HG02884 (cell line): ENCODE results near the gene EPHA3.

Source experiments
- ATAC-seq: cut with Tn5 transposase; IDR thresholded peaks from one replicate; pipeline ENCODE4 v1.9.1; 2021; ENCODE audit warnings: mild to moderate bottlenecking, moderate library complexity; ENCODE audit not compliant: unreplicated experiment

The EPHA3 gene

DNA sequence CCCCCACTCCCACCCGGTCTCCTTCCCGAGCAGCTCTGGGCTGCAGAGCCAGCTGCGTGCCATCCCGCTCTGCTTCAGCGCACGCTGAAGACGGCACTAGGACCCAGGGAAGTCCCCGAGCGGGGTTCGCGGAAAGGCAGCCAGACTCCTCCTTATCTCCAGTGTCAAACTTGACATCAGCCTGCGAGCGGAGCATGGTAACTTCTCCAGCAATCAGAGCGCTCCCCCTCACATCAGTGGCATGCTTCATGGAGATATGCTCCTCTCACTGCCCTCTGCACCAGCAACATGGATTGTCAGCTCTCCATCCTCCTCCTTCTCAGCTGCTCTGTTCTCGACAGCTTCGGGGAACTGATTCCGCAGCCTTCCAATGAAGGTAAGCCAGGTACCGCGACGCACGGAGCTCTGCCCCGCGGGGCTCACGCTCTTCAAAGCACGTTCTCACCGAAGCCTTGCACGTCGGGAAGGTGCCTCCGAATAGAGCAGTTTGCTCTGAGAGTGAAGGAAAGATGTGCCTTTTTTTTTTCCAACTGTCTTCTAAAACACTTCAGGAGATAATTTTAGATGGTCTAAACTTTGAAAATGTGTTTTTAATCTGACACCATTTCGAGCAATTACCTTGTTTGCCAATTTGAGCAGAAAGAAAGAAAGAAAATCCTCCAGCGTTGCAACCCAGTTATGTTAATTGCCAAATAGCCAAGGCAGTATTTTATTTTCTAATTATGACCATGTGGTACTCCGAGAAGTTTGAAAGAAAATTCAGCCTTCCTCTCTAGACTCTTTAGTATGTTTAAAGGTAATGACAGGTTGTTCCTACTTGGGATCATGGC is at the start of gene EPHA3:
Gene EPHA3, plus strand, starts transcription at position 161 of the 830 bp plus-strand sequence. Its CDS starts 128 bp downstream, at position 289.
- peak; percentile 95 for ATAC-seq

DNA sequence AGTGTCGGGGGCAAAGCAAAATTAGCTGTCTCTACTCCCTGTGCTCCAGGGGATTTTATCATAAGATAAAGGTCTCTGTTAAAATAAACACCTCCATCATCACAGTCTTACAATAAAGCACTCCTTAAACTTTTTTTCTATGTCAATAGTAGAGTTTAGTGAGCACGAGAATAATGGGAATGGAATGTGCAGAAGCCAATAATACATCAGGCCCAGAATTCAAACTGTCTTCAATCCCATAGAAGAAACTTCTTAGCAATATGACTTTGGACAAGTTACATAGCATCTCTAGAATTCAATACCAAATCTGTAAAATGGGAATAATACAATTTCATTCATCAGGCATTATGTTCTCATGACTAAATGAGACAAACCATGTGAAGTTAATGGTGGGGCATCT is 49.0 kb upstream of the EPHA3 start:
- no peak for ATAC-seq

DNA sequence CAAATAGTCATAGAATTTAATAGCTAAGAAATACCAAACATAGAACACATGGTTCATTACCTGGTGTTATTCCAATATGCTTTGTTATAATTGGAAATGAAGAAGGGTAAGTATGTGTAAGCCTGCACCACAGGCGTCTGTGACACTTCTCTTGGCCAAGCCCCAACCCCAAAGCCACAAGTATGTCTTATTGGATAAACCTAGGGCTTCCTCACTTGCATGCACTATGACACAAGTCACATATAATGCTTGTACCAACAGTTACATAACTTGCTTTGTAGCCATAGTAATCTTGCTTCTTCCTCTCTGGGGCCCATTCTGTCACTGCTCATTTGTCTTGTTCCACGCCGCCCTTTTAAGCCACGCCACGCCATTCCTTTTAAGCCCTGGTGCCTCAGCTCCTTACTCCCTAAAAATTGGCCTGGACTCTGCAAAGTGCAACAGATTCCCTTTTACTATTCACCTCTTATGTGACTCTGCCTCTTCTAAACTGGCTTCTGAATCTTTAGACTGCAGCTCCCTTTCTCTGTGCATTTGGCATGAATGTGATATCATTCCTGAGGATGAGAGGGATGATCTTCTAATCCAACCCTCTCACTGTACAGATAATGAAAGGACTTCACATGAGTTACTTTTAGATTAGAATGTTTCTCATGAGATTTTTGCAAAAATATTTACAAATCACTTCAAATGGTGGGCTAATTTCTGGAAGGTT is 48.1 kb upstream of the EPHA3 start:
- no peak for ATAC-seq

GRCh38 chr3:89061259-89061658 is 46.2 kb upstream of the EPHA3 start:
- no peak for ATAC-seq

- no peak for ATAC-seq
Observed at GRCh38 chr3:89067736-89068135, 39.7 kb upstream of the EPHA3 start.

GRCh38 chr3:89072642-89073041 is 34.8 kb upstream of the EPHA3 start:
- ATAC-seq, result no peak

DNA sequence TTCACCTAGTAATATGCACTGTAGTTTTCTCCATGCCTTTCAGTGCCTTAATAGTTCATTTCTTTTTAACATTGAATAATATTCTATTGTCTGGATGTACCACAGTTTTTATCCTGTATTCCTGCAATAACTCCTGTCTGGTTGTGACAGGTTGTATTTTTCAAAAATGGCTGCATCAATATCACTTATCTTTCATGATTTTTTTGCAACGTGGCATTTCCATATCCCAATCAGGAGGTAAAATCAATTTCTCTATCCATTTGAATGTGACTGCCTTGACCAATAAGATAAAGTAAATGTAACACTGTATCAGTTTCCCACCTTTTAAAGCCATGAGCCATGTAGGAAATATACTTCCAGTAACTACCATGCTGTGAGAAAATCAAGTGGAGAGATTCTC is 27.5 kb upstream of the EPHA3 start:
- no peak for ATAC-seq

DNA sequence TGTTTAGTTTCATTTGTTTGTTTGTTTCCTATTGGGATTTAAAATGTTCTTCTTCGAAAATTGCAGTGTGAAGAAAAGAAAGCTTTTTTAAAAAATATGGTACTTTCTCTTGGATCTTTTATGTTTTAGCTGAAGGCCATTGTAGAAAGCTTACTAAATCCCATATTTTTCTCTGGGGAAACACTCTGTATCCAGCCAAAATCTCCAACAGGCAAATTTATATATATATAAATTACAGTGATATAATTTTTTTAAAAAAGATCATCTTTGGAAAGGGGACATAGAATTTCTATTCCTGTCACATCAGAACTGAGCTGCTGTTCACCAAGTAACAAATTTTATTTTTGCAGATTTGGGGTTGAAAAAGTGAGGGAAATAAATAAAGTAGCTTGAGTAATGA is 19.6 kb upstream of the EPHA3 start:
- ATAC-seq, result no peak

DNA sequence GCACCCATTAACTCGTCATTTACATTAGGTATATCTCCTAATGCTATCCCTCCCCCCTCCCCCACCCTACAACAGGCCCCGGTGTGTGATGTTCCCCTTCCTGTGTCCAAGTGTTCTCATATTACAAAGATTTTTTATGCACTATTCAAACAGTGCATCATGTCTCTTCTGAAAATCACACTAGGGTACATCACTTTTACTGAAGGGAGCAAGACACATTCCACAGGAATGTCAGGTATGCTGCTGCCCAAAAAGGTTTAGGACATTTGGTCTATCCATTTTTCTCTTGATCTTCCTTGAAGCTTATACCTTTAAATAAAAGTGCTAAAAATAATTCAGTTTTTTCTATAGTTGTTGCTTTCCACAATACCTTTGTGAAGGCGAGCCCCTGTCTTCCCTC is 9.2 kb upstream of the EPHA3 start:
- ATAC-seq, result no peak

GRCh38 chr3:89098964-89099585 is 8.3 kb upstream of the EPHA3 start:
- ATAC-seq, result peak; percentile 97

DNA sequence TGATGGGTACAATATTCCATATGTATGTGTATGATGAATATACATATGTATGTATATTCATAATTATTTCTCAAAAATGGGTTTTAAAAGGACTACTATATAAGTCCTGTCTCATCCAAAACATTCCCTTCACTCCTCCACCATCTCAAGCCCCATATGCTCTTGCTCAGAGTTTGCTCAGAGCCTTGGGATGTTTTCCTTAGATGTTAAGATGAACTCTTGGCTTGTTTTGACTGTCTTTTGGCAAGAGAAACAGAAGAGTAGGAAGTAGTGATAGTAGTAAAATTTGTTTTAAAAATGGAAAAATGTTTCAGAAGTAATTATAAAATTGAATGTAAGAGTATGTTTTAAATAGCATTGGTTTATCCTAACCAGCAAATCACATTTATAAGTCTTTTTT is 6.2 kb upstream of the EPHA3 start:
- ATAC-seq, result no peak

- no peak for ATAC-seq
Observed at GRCh38 chr3:89101921-89102320, 5.5 kb upstream of the EPHA3 start.

- no peak for ATAC-seq
Observed at GRCh38 chr3:89104499-89104898, 2.9 kb upstream of the EPHA3 start.

GRCh38 chr3:89105503-89105902 is 1.9 kb upstream of the EPHA3 start:
- no peak for ATAC-seq

DNA sequence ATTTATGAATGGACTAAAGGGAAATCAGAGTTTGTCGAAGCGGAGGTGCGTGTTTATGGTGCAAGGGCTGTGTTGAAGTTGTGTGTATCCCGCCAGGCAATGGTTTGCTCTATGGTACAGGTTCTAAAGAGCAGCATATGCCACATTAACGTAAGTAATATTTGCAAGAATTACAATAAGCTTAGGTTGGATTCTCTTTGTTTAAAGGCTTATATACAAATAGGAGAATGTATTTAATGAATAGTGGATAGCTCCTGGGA is 800 bp downstream of the EPHA3 start:
- no peak for ATAC-seq

DNA sequence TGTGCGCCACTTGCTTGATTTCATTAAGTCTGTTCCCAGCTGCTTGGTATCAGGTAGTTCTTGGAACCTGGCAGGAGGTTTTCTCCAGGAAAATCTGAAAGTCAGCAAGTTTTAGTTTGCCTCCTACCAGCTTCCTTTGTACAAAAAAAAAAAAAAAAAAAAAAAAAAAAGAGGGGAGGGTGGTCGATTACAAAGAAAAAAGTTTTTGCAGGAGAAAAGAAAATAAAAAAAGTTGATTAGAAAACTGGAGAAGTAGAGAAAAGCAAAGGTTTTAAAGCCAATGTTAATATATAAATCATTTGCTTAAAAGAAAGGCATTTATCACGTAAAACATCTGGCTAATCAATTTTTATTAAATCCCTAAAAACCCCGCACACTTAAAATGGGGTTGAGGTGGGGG is 5.9 kb downstream of the EPHA3 start:
- ATAC-seq, result no peak

DNA sequence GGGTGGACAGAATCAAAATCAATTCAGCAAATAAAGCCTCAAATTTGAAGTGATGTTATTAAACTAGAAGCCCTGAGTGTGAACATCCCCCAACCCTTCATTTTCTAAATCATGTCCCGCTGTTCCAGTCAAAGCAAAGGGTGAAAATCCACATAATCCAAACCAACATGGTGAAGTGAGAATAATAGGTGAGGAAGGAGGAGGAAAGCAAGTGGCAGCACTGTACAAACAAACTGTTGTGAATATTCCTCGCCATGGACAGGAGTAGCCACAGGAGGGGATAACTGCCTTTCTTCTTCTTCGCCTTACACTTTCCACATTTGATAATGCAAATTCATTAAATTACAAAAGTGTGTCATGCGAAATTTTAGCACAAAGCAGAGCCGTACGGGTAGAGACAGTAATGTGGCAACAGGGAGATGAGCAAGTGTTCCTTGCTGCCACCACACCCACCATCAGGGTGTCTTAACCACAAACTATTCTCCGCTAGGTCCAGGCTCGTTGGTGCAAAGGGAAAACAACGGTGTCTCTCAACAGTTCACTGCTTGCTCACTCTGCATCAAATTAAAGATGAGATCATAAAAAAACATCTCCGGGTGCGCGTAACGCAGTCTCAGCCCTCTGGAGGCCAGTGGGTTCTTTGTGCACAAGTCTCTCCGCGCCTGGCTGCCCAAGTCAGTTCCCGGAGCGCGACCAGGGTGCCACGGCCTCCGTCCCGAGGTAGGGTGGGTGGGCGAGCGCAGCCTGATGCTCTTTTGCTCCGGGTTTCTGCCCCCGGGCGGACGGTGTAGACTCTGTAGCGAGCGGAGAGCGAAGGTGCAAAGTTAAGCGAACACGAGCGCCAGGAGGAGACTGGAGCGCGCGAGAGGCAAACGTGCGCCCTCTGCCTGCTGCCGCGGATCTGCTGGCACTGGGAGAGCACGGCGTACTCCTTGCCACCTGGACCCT is 6.7 kb downstream of the EPHA3 start:
- peak; percentile 94 for ATAC-seq

GRCh38 chr3:89114841-89115223 is 7.4 kb downstream of the EPHA3 start:
- ATAC-seq, result no peak

DNA sequence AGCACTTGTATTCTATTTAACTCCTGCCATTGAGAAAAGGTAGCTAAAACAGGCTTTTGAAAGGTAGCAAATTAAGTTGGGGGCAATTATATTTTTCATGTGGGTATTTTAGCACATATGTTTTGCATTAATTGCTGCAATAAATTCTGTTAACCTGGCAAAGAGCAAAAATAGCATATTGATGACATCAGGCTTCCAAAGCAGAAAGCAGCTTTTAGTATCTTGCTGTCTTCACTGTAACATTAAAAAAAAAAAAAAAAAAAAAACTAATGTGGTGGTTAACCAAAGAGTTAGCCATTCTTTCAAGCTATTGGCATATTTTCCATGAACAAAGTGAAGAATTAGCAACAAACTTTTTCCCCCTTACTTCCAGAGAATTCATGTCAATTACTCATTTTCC is 9.1 kb downstream of the EPHA3 start:
- no peak for ATAC-seq

DNA sequence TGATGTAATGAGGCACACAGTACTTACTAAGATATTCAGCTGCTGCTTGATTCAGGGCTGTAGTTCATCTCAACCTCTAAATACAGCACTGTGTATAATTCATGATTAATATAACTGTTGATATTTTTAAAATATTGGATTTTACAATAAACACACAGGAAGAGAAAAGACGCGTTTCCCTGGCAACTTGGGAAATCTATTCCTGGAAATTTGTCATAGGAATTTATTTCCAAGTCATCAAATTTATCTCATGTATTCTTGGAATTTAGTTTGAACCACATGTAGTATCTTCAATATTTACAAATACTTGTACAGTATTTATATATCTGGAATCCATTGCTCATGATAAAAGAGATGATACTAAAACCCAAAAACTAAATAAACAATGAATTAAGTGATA is 30.6 kb downstream of the EPHA3 start:
- ATAC-seq, result no peak

DNA sequence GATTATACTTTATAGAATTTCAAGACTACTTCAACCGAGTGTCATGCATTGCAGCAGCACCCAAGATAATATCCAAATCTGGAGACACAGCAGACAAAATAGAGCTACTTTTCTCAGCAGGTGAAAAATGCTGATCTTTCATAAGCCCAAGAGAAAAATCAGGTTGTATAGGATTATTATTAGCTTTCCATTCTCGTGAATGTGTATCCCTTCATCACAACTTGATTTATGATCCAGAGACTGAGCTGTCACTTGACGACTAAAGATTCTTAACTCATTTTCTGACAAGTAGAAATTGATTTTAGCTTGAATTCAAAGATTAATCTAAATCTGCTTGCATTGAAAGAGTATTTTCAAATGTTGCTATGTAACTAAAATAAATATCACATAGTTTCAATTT is 32.4 kb downstream of the EPHA3 start:
- ATAC-seq, result no peak
